SU-DHL-6 (cell line): ENCODE measurements around the gene BCL2L13.

Experiments used
- H2AFZ ChIP-seq: fragments of 200-600 bp; sonication (generic); 2 replicates; pipeline ENCODE4 v1.6.1; 2014; ENCODE audit warnings: low read depth, mild to moderate bottlenecking, moderate library complexity, mixed read lengths, antibody characterized with exemption, low read length; ENCODE audit not compliant: severe bottlenecking
- H3F3A ChIP-seq: fragments of 200-600 bp; shearing (Covaris generic); 2 replicates; pipeline ENCODE4 v1.6.0; 2016; ENCODE audit warnings: antibody characterized with exemption, mild to moderate bottlenecking; ENCODE audit not compliant: insufficient read depth
- H3K27ac ChIP-seq: fragments of 200-600 bp; sonication (generic); 2 replicates; pipeline ENCODE4 v1.5.1; 2016; ENCODE audit warnings: low read depth, mild to moderate bottlenecking, low read length, moderate library complexity, mixed read lengths
- H3K27me3 ChIP-seq: fragments of 200-600 bp; sonication (generic), shearing (Covaris generic); 2 replicates; pipeline ENCODE4 v1.6.0; 2014; ENCODE audit warnings: mild to moderate bottlenecking, low read length
- H3K36me3 ChIP-seq: fragments of 200-600 bp; sonication (generic); 2 replicates; pipeline ENCODE4 v1.6.1; 2014; ENCODE audit warnings: mild to moderate bottlenecking, low read length, mixed read lengths
- H3K4me2 ChIP-seq: fragments of 300-600, 200-600 bp; shearing (Covaris generic), sonication (generic); 2 replicates; pipeline ENCODE4 v1.6.0; 2014; ENCODE audit warnings: low read length, low read depth, mild to moderate bottlenecking; ENCODE audit not compliant: poor library complexity, severe bottlenecking
- H3K4me3 ChIP-seq: fragments of 200-600 bp; sonication (generic); 2 replicates; pipeline ENCODE4 v1.5.1; 2014; ENCODE audit warnings: antibody characterized with exemption, low read length, mild to moderate bottlenecking, mixed read lengths; ENCODE audit not compliant: insufficient read depth, poor library complexity, severe bottlenecking
- H3K79me2 ChIP-seq: fragments of 200-600 bp; sonication (generic); 2 replicates; pipeline ENCODE4 v1.6.1; 2014; ENCODE audit warnings: mild to moderate bottlenecking, low read length, moderate library complexity; ENCODE audit not compliant: insufficient read depth
- H3K9ac ChIP-seq: fragments of 200-600 bp; sonication (generic); 2 replicates; pipeline ENCODE4 v1.7.0; 2014; ENCODE audit warnings: mild to moderate bottlenecking, low read length
- H3K9me2 ChIP-seq: fragments of 200-600 bp; sonication (generic); replicated peaks from 2 replicates; pipeline ENCODE4 v1.6.1; 2014; ENCODE audit warnings: low read length; ENCODE audit not compliant: insufficient read depth
- H3K9me3 ChIP-seq: fragments of 200-600 bp; sonication (generic); 2 replicates; pipeline ENCODE4 v1.6.1; 2014; ENCODE audit warnings: low read length, mixed read lengths; ENCODE audit not compliant: insufficient read depth
- H4K20me1 ChIP-seq: fragments of 200-600 bp; sonication (generic); 2 replicates; pipeline ENCODE4 v1.6.1; 2014; ENCODE audit warnings: low read depth, mild to moderate bottlenecking, antibody characterized with exemption, low read length, moderate library complexity, mixed read lengths
- EZH2phosphoT487 ChIP-seq: fragments of 200-600 bp; sonication (generic), shearing (Covaris generic); conservative IDR thresholded peaks from 2 replicates; pipeline ENCODE4 v1.6.1; 2018; ENCODE audit warnings: mild to moderate bottlenecking, antibody characterized with exemption, low read length, moderate library complexity, mixed read lengths
- TF ChIP-seq, protein P1 (sequence below): fragments of 200-600 bp; sonication (generic); IDR thresholded peaks from one replicate; pipeline ENCODE4 v1.5.1; 2017; ENCODE audit warnings: antibody characterized with exemption, mild to moderate bottlenecking, low read length, moderate library complexity; ENCODE audit not compliant: insufficient read depth, poor library complexity, severe bottlenecking

BCL2L13 gene

DNA sequence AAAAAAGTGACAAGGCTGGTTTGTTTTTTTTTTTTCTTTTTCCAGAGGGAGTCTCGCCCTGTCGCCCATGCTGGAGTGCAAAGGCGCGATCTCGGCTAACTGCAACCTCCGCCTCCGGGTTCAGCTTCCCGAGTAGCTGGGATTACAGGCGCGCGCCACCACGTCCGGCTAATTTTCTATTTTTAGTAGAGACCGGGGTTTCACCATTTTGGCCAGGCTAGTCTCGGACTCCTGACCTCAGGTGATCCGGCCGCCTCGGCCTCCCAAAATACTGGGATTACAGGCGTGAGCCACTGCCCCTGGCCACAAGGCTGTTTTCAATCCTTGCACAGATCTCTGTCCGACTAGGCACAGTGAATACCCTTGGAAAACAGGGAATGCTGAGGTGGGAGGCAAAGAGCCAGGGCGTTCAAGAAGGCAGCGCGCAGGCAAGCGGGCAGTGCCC, 10.6 kb upstream of the BCL2L13 start:
- Histone ChIP-seq H3F3A (no peaks in the 10 kb centered on the region), H3K9me3 (no peaks in the 10 kb centered on the region), H3K9me2 (no peaks in the 10 kb centered on the region), H3K27me3 (no peaks in the 10 kb centered on the region), H3K36me3 (no peaks in the 10 kb centered on the region), H3K9ac (peak overlapping the region; percentile 83), H3K4me2 (peak overlapping the region; percentile 63), H2AFZ (no peak overlapping the region), H3K79me2 (peaks cover 29% of the 10 kb centered on the region), H3K27ac (no peak overlapping the region), H4K20me1 (no peaks in the 10 kb centered on the region), H3K4me3 (peak overlapping the region; percentile 94)
- TF ChIP-seq, protein P1, sequence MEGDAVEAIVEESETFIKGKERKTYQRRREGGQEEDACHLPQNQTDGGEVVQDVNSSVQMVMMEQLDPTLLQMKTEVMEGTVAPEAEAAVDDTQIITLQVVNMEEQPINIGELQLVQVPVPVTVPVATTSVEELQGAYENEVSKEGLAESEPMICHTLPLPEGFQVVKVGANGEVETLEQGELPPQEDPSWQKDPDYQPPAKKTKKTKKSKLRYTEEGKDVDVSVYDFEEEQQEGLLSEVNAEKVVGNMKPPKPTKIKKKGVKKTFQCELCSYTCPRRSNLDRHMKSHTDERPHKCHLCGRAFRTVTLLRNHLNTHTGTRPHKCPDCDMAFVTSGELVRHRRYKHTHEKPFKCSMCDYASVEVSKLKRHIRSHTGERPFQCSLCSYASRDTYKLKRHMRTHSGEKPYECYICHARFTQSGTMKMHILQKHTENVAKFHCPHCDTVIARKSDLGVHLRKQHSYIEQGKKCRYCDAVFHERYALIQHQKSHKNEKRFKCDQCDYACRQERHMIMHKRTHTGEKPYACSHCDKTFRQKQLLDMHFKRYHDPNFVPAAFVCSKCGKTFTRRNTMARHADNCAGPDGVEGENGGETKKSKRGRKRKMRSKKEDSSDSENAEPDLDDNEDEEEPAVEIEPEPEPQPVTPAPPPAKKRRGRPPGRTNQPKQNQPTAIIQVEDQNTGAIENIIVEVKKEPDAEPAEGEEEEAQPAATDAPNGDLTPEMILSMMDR: no peak
- no peak for TF ChIP-seq EZH2phosphoT487

DNA sequence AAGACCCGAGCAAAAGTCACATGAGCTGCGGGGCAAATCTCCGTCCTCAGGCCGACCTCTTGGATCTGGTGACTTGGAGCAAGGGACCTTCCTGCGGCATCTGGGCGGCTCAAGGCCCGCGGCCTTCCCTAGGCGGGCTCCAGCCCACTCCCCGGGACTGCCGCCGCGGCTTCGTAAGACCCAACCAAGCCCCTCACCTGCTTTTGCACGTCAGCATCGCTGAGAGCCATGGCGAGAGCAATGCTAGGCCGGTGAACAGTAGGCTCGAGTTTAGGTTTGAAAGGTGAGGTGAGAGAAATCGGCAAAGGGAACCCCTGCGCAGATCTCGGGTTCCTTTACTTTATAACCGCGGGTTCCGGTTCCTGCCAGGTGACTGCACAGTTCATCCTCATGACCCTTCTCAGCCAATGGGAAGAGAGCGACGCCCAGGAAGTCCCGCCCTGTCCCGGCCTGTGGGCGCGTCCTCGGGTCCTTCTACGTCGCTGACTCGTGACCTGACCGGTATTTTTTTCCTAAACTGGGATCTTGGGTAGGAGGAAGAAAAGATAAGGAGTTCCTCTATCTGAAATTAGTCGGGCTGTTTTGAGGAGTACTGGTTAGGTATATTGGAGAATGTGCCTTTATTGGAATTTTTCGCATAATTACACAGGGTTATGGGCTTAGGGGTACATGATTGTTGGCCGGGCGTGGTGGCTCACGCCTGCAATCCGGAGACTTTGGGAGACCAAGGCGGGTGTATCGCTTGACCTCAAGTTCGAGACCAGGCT, 10.0 kb upstream of the BCL2L13 start, which contains the start of gene ATP6V1E1:
TSS of gene ATP6V1E1 (minus strand) at position 344 of the 767 bp plus-strand sequence. CDS start at position 230, 114 bp downstream.
- Histone ChIP-seq H3K27me3 (no peaks in the 10 kb centered on the region), H3K27ac (peak within 1 kb of the TSS; percentile 44; the same call in 1 of the 2 replicates), H3K9ac (peak within 1 kb of the TSS; percentile 83), H3K79me2 (peaks cover 26% of the 10 kb centered on the region), H3K4me3 (peak within 1 kb of the TSS; percentile 94), H2AFZ (peak within 1 kb of the TSS; percentile 64), H3K36me3 (no peaks in the 10 kb centered on the region), H3K9me3 (no peaks in the 10 kb centered on the region), H4K20me1 (no peaks in the 10 kb centered on the region), H3F3A (no peaks in the 10 kb centered on the region), H3K4me2 (peak within 1 kb of the TSS; percentile 78), H3K9me2 (no peaks in the 10 kb centered on the region)
- TF ChIP-seq EZH2phosphoT487: no peak
- TF ChIP-seq, protein P1: no peak

- peak overlapping the region; percentile 78 for H3K4me2 ChIP-seq
- H3K36me3 ChIP-seq: no peaks in the 10 kb centered on the region
- TF ChIP-seq, protein P1: no peak
- no peak for TF ChIP-seq EZH2phosphoT487
- no peaks in the 10 kb centered on the region for H3F3A ChIP-seq
- H3K9me2 ChIP-seq: no peaks in the 10 kb centered on the region
- H3K79me2 ChIP-seq: peaks cover 26% of the 10 kb centered on the region
- peak overlapping the region; percentile 83 for H3K9ac ChIP-seq
- H3K4me3 ChIP-seq: peak overlapping the region; percentile 94
- H4K20me1 ChIP-seq: no peaks in the 10 kb centered on the region
- H3K27ac ChIP-seq: no peak overlapping the region
- H3K27me3 ChIP-seq: no peaks in the 10 kb centered on the region
- H3K9me3 ChIP-seq: no peaks in the 10 kb centered on the region
- peak overlapping the region; percentile 64 for H2AFZ ChIP-seq
These were observed 9.4 kb upstream of the BCL2L13 start for GRCh38 chr22:17629173-17629489.
